PC-3 (cell line): ENCODE measurements around the gene MYB. TPM values are rescaled to one million over a fixed set of nuclear protein-coding genes. Genes with fewer than 3 reads are reported as not detected.

Source experiments
- ATAC-seq: fragments of 200-7000 bp; cut with Tn5 transposase; 2 replicates; pipeline ENCODE4 v1.9.1; 2020; ENCODE audit warnings: mild to moderate bottlenecking, moderate library complexity
- BruUV-seq: library from RNA; stranded (reverse); fragments of 400-500 nt; replicated peaks from 2 replicates; lab custom pipeline; 2021; lab: Mats Ljungman, UMichigan
- CTCF ChIA-PET: fragments of 300-600 bp; sonication (Branson Sonifier 250); formaldehyde crosslinking; loops from one replicate; lab custom pipeline; 2022; ENCODE audit warnings: antibody characterized with exemption; lab: Charles Lee
- POLR2A ChIA-PET: fragments of 300-600 bp; sonication (Branson Sonifier 250); formaldehyde crosslinking; loops from one replicate; lab custom pipeline; 2022; ENCODE audit warnings: antibody characterized with exemption; ENCODE audit not compliant: unreplicated experiment; lab: Charles Lee
- DNase-seq: peaks from one replicate; pipeline ENCODE4 v3.0.0-alpha.2; 2015
- H2AFZ ChIP-seq: fragments of 300-600 bp; sonication (generic); 2 replicates; pipeline ENCODE4 v1.6.0; 2016; ENCODE audit warnings: antibody characterized with exemption, low read length
- H3F3A ChIP-seq: fragments of 300-600 bp; sonication (generic); one replicate; pipeline ENCODE4 v1.6.0; 2017; ENCODE audit warnings: antibody characterized with exemption, low read length, control low read depth, mild to moderate bottlenecking; ENCODE audit not compliant: unreplicated experiment
- H3K27ac ChIP-seq: fragments of 300-600 bp; sonication (generic); 2 replicates; pipeline ENCODE4 v1.5.1; 2016; ENCODE audit warnings: mild to moderate bottlenecking, low read length
- H3K27me3 ChIP-seq: fragments of 300-600 bp; sonication (generic); 2 replicates; pipeline ENCODE4 v1.6.1; 2016; ENCODE audit warnings: low read length, mixed read lengths
- H3K36me3 ChIP-seq: fragments of 300-600 bp; sonication (generic); 2 replicates; pipeline ENCODE4 v1.6.1; 2016; ENCODE audit warnings: low read depth, mixed run types, low read length, mixed read lengths
- H3K4me1 ChIP-seq: fragments of 300-600 bp; sonication (generic); 2 replicates; pipeline ENCODE4 v1.5.1; 2016; ENCODE audit warnings: low read length; ENCODE audit not compliant: insufficient read depth
- H3K4me2 ChIP-seq: fragments of 300-600 bp; sonication (generic); 2 replicates; pipeline ENCODE4 v1.6.0; 2016; ENCODE audit warnings: low read length
- H3K4me3 ChIP-seq: fragments of 300-600 bp; sonication (generic); 2 replicates; pipeline ENCODE4 v1.5.1; 2016; ENCODE audit warnings: mild to moderate bottlenecking, low read length, mixed read lengths
- H3K79me2 ChIP-seq: fragments of 300-600 bp; sonication (generic); 2 replicates; pipeline ENCODE4 v1.6.1; 2017; ENCODE audit warnings: low read length, mixed read lengths
- H3K9ac ChIP-seq: fragments of 300-600 bp; sonication (generic); 2 replicates; pipeline ENCODE4 v1.6.0; 2016; ENCODE audit warnings: mild to moderate bottlenecking, low read length
- H3K9me2 ChIP-seq: fragments of 300-600 bp; sonication (generic); replicated peaks from 2 replicates; pipeline ENCODE4 v1.6.1; 2016; ENCODE audit warnings: mixed run types, low read length, mixed read lengths
- H3K9me3 ChIP-seq: fragments of 300-600 bp; sonication (generic); 2 replicates; pipeline ENCODE4 v1.6.1; 2016; ENCODE audit warnings: low read length, mixed read lengths
- H4K20me1 ChIP-seq: fragments of 300-600 bp; sonication (generic); 2 replicates; pipeline ENCODE4 v1.6.1; 2016; ENCODE audit warnings: low read length, mixed read lengths
- CTCF ChIP-seq: fragments of 300-600 bp; sonication (generic); conservative IDR thresholded peaks from 2 replicates; pipeline ENCODE4 v1.5.1; 2017; ENCODE audit warnings: antibody characterized with exemption, low read depth, mild to moderate bottlenecking, low read length
- EZH2 ChIP-seq: fragments of 300-600 bp; sonication (generic); IDR thresholded peaks from one replicate; pipeline ENCODE4 v1.6.1; 2017; ENCODE audit warnings: antibody characterized with exemption, mild to moderate bottlenecking, low read length; ENCODE audit not compliant: unreplicated experiment
- EZH2phosphoT487 ChIP-seq: fragments of 300-600 bp; sonication (generic); IDR thresholded peaks from 2 replicates; pipeline ENCODE4 v1.6.1; 2018; ENCODE audit warnings: mild to moderate bottlenecking, antibody characterized with exemption, low read length, borderline replicate concordance
- intact Hi-C: fragments of 100-400 bp; cut with micrococcal nuclease; formaldehyde crosslinking; loops from 2 replicates; pipeline ENCODE4 v1.9.0; 2023
- total RNA-seq: library from RNA; depleted of rRNA; stranded (reverse); fragments of >200 nt; gene quantifications from 2 replicates; pipeline ENCODE4 v1.2.3, GENCODE V29; 2014

Gene MYB
- total RNA-seq, 1 experiment from 2014 or later = 4.4 TPM

DNA sequence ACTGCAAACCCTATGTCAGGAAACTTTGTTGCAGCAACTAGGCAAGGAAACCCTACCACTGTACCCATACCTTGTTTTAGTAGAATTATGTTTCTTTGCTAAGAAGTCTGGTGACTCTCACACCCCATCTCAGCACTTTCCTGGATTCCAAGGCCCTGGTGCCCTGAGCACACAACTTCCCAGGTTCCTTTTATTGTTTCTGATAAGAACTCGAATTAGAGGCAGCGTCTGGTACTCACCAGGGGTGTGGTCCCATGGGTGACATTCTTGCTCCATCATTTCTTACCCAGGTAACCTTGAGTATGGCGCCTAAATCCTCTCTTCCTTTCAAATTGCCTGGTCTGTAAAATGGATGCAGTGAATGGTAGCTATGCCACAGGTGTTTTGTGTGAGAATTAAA, 34.1 kb downstream of the MYB start:
- no peak overlapping the region for H3K27ac ChIP-seq
- intact Hi-C loops = no loop called here
- no peak overlapping the region for H3K4me2 ChIP-seq
- no peaks in the 10 kb centered on the region for H3F3A ChIP-seq
- no peaks in the 10 kb centered on the region for H3K9me3 ChIP-seq
- no peak overlapping the region for H3K9ac ChIP-seq
- no peaks in the 10 kb centered on the region for H3K9me2 ChIP-seq
- no peaks in the 10 kb centered on the region for H3K27me3 ChIP-seq
- no peaks in the 10 kb centered on the region for H4K20me1 ChIP-seq
- ATAC-seq (no peak), DNase-seq (no peak)
- ChIA-PET CTCF (no interaction called here), POLR2A (no interaction called here)
- no peak overlapping the region for H2AFZ ChIP-seq
- H3K36me3 ChIP-seq = no peaks in the 10 kb centered on the region
- H3K4me3 ChIP-seq = no peak overlapping the region
- H3K4me1 ChIP-seq = peaks cover 21% of the 10 kb centered on the region
- H3K79me2 ChIP-seq = no peaks in the 10 kb centered on the region
- no peak for TF ChIP-seq EZH2phosphoT487
- TF ChIP-seq EZH2 = no peak
- no peak for TF ChIP-seq CTCF
- no TSS peak for BruUV-seq

GRCh38 chr6:135215563-135215962, 34.5 kb downstream of the MYB start:
- Histone ChIP-seq H2AFZ (no peak overlapping the region), H3K27ac (no peak overlapping the region), H3K4me3 (no peak overlapping the region), H3K36me3 (no peaks in the 10 kb centered on the region), H3K79me2 (no peaks in the 10 kb centered on the region), H3K9me2 (no peaks in the 10 kb centered on the region), H3K9me3 (no peaks in the 10 kb centered on the region), H3F3A (no peaks in the 10 kb centered on the region), H3K27me3 (no peaks in the 10 kb centered on the region), H3K9ac (no peak overlapping the region), H4K20me1 (no peaks in the 10 kb centered on the region), H3K4me2 (no peak overlapping the region), H3K4me1 (peaks cover 21% of the 10 kb centered on the region)
- POLR2A ChIA-PET = no interaction called here
- ATAC-seq = no peak
- CTCF ChIA-PET = interaction anchor here (0.5 kb wide), 1 partner anchor 15 kb away, joined by 7 read pairs; no protein-coding TSS in a partner anchor
- no peak for DNase-seq
- intact Hi-C loops = no loop called here
- TF ChIP-seq EZH2 (no peak), CTCF (no peak), EZH2phosphoT487 (no peak)
- BruUV-seq = no TSS peak

GRCh38 chr6:135217663-135218062, 36.6 kb downstream of the MYB start:
- no peaks in the 10 kb centered on the region for H3F3A ChIP-seq
- no peaks in the 10 kb centered on the region for H3K27me3 ChIP-seq
- no TSS peak for BruUV-seq
- TF ChIP-seq EZH2phosphoT487 = no peak
- intact Hi-C loops = no loop called here
- ChIA-PET POLR2A (no interaction called here), CTCF (no interaction called here)
- H3K4me3 ChIP-seq = no peak overlapping the region
- no peaks in the 10 kb centered on the region for H4K20me1 ChIP-seq
- no peak overlapping the region for H3K9ac ChIP-seq
- H3K4me1 ChIP-seq = peaks cover 11% of the 10 kb centered on the region
- no peaks in the 10 kb centered on the region for H3K9me2 ChIP-seq
- ATAC-seq (no peak), DNase-seq (no peak)
- no peak overlapping the region for H3K27ac ChIP-seq
- no peaks in the 10 kb centered on the region for H3K79me2 ChIP-seq
- no peaks in the 10 kb centered on the region for H3K9me3 ChIP-seq
- H2AFZ ChIP-seq = no peak overlapping the region
- H3K4me2 ChIP-seq = no peak overlapping the region
- H3K36me3 ChIP-seq = no peaks in the 10 kb centered on the region
